DOHH2 (cell line): ENCODE data around the gene SLC15A1.

Experiments used
- H3F3A ChIP-seq: fragments of 200-600 bp; sonication (generic), shearing (Covaris generic); 2 replicates; pipeline ENCODE4 v1.6.0; 2016; ENCODE audit warnings: antibody characterized with exemption, mild to moderate bottlenecking; ENCODE audit not compliant: control insufficient read depth, insufficient read depth
- H3K27ac ChIP-seq: fragments of 200-600 bp; sonication (generic); 2 replicates; pipeline ENCODE4 v1.5.1; 2014; ENCODE audit warnings: low read depth, mild to moderate bottlenecking, low read length, moderate library complexity
- H3K27me3 ChIP-seq: fragments of 200-600 bp; sonication (generic); 2 replicates; pipeline ENCODE4 v1.6.1; 2014; ENCODE audit warnings: mild to moderate bottlenecking, low read length, mixed read lengths; ENCODE audit not compliant: control insufficient read depth
- H3K36me3 ChIP-seq: fragments of 200-600 bp; sonication (generic); 2 replicates; pipeline ENCODE4 v1.6.1; 2014; ENCODE audit warnings: mild to moderate bottlenecking, low read length, moderate library complexity, mixed read lengths; ENCODE audit not compliant: control insufficient read depth
- H3K4me1 ChIP-seq: fragments of 200-600 bp; sonication (generic); 2 replicates; pipeline ENCODE4 v1.6.1; 2014; ENCODE audit warnings: mild to moderate bottlenecking, low read length, mixed read lengths; ENCODE audit not compliant: control insufficient read depth
- H3K4me2 ChIP-seq: fragments of 200-600 bp; sonication (generic); 2 replicates; pipeline ENCODE4 v1.6.0; 2014; ENCODE audit warnings: mild to moderate bottlenecking, low read length, moderate library complexity
- H3K4me3 ChIP-seq: fragments of 200-600 bp; sonication (generic); 2 replicates; pipeline ENCODE4 v1.5.1; 2014; ENCODE audit warnings: mild to moderate bottlenecking, low read length, mixed read lengths
- H3K79me2 ChIP-seq: fragments of 200-600 bp; sonication (generic); 2 replicates; pipeline ENCODE4 v1.6.1; 2014; ENCODE audit warnings: mild to moderate bottlenecking, low read length, mixed read lengths; ENCODE audit not compliant: control insufficient read depth
- H3K9me2 ChIP-seq: fragments of 200-600 bp; sonication (generic); replicated peaks from 2 replicates; pipeline ENCODE4 v1.6.1; 2014; ENCODE audit warnings: mild to moderate bottlenecking, low read length, mixed read lengths; ENCODE audit not compliant: control insufficient read depth
- H3K9me3 ChIP-seq: fragments of 200-600 bp; sonication (generic); 2 replicates; pipeline ENCODE4 v1.6.1; 2014; ENCODE audit warnings: antibody characterized with exemption, low read length, mixed read lengths; ENCODE audit not compliant: control insufficient read depth, insufficient read depth
- H4K20me1 ChIP-seq: fragments of 200-600 bp; sonication (generic); 2 replicates; pipeline ENCODE4 v1.6.0; 2014; ENCODE audit warnings: low read depth, mild to moderate bottlenecking, antibody characterized with exemption, low read length, moderate library complexity; ENCODE audit not compliant: control insufficient read depth, insufficient read depth
- EZH2phosphoT487 ChIP-seq: fragments of 200-600 bp; sonication (generic); IDR thresholded peaks from 2 replicates; pipeline ENCODE4 v1.6.1; 2017; ENCODE audit warnings: borderline replicate concordance, mild to moderate bottlenecking, antibody characterized with exemption, low read length, moderate library complexity, mixed read lengths
- TF ChIP-seq, protein P1 (sequence below): fragments of 200-600 bp; sonication (generic); IDR thresholded peaks from one replicate; pipeline ENCODE4 v1.5.1; 2014; ENCODE audit warnings: antibody characterized with exemption, mild to moderate bottlenecking, low read depth, low read length; ENCODE audit not compliant: poor library complexity, severe bottlenecking

SLC15A1 gene

DNA sequence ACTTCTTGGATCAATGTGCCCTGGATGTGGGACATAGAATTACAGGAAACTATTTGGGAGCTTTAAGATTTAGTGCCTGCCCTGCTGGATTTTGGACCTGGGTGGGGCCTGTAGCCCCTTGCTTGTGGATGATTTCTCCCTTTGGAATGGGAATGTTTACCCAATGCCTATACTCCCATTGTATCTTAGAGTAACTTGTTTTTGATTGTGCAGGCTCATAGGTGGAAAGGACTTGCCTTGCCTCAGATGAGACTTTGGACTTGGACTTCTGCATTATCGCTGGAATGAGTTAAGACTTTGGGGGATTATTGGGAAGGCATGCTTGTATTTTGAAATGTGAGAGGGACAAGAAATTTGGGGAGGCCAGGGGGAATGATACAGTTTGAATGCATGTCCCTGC lies 13.5 kb downstream of the SLC15A1 start:
- H3K4me3 ChIP-seq, result no peak overlapping the region
- H3K9me2 ChIP-seq, result no peaks in the 10 kb centered on the region

DNA sequence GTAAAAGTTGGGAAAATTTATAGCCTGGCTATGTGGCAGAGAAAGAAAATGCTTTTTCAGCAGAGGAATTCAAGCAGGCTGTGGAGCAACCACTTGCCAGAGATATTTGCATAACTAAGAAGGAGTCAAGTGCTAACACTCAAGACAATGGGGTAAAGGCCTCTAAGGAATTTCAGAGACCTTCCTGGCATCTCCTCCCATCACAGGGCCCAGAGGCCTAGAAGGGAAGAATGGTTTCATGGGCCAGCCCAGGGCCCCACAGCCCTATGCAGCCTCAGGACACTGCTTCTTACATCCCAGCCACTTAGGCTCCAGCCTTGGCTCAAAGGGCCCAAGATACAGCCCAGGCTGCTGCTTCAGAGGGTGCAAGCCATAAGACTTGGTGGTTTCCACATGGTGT lies 14.3 kb downstream of the SLC15A1 start:
- Histone ChIP-seq H3K4me1 (no peaks in the 10 kb centered on the region), H3K36me3 (no peaks in the 10 kb centered on the region), H3K9me2 (no peaks in the 10 kb centered on the region), H3K4me2 (no peak overlapping the region), H3F3A (no peaks in the 10 kb centered on the region), H3K4me3 (no peak overlapping the region), H4K20me1 (no peaks in the 10 kb centered on the region), H3K79me2 (no peaks in the 10 kb centered on the region), H3K27ac (no peak overlapping the region), H3K9me3 (0 out of 2 replicates have a peak, but pooled peaks cover 4% of the 10 kb centered on the region), H3K27me3 (no peaks in the 10 kb centered on the region)
- TF ChIP-seq, protein P1, sequence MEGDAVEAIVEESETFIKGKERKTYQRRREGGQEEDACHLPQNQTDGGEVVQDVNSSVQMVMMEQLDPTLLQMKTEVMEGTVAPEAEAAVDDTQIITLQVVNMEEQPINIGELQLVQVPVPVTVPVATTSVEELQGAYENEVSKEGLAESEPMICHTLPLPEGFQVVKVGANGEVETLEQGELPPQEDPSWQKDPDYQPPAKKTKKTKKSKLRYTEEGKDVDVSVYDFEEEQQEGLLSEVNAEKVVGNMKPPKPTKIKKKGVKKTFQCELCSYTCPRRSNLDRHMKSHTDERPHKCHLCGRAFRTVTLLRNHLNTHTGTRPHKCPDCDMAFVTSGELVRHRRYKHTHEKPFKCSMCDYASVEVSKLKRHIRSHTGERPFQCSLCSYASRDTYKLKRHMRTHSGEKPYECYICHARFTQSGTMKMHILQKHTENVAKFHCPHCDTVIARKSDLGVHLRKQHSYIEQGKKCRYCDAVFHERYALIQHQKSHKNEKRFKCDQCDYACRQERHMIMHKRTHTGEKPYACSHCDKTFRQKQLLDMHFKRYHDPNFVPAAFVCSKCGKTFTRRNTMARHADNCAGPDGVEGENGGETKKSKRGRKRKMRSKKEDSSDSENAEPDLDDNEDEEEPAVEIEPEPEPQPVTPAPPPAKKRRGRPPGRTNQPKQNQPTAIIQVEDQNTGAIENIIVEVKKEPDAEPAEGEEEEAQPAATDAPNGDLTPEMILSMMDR, result no peak
- TF ChIP-seq EZH2phosphoT487, result no peak

More for the DNA sequence above, 13.5 kb downstream of the SLC15A1 start:
- TF ChIP-seq EZH2phosphoT487, result no peak
- TF ChIP-seq, protein P1, result no peak
- H3K36me3 ChIP-seq, result no peaks in the 10 kb centered on the region
- 0 out of 2 replicates have a peak, but pooled peaks cover 4% of the 10 kb centered on the region for H3K9me3 ChIP-seq
- no peaks in the 10 kb centered on the region for H4K20me1 ChIP-seq
- no peaks in the 10 kb centered on the region for H3F3A ChIP-seq
- H3K79me2 ChIP-seq, result no peaks in the 10 kb centered on the region
- H3K4me1 ChIP-seq, result no peaks in the 10 kb centered on the region
- H3K27me3 ChIP-seq, result no peaks in the 10 kb centered on the region
- no peak overlapping the region for H3K27ac ChIP-seq
- no peak overlapping the region for H3K4me2 ChIP-seq

DNA sequence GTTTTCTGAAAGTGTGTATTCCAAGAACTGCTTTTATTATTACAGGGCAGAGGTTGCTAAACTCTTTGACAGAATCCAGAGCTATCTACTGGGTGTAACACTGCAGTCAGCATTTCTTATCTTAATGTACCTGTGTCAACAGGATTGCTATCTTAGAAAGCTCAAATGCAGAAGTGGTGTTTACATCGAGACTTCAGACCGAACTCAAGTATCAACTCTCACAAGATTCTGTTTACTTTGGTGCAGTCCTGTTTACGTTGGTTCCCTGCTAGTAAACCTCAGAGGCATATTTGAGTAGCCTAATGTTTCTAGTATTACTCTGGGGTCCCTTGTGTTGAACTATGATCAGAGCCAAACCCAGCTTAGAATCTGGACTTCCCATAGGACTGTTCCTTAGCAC lies 20.5 kb downstream of the SLC15A1 start:
- no peak for TF ChIP-seq EZH2phosphoT487
- TF ChIP-seq, protein P1, result no peak
- Histone ChIP-seq H3K36me3 (no peaks in the 10 kb centered on the region), H3K4me1 (no peaks in the 10 kb centered on the region)

More for the DNA sequence above, 20.5 kb downstream of the SLC15A1 start:
- Histone ChIP-seq H3K9me3 (no peaks in the 10 kb centered on the region), H3K9me2 (no peaks in the 10 kb centered on the region), H3K27ac (no peak overlapping the region), H4K20me1 (no peaks in the 10 kb centered on the region), H3K79me2 (no peaks in the 10 kb centered on the region), H3K4me3 (no peak overlapping the region), H3K27me3 (no peaks in the 10 kb centered on the region), H3K4me2 (no peak overlapping the region), H3F3A (no peaks in the 10 kb centered on the region)
